GM12864 (cell line): ENCODE measurements around the gene LGI2.

Experiments used
- DNase-seq: peaks from one replicate; pipeline ENCODE4 v3.0.0-alpha.2; 2011; ENCODE audit warnings: low read depth
- H3K4me3 ChIP-seq: 2 replicates; pipeline ENCODE4 v1.5.1; 2011; ENCODE audit warnings: mild to moderate bottlenecking, low read depth, low read length, control low read depth
- TF ChIP-seq, protein P1 (sequence below): IDR thresholded peaks from 2 replicates; pipeline ENCODE4 v1.5.1; 2011; ENCODE audit warnings: low read depth, mild to moderate bottlenecking, moderate library complexity, low read length, control low read depth, inconsistent platforms; ENCODE audit errors: missing control alignments

Gene LGI2

DNA sequence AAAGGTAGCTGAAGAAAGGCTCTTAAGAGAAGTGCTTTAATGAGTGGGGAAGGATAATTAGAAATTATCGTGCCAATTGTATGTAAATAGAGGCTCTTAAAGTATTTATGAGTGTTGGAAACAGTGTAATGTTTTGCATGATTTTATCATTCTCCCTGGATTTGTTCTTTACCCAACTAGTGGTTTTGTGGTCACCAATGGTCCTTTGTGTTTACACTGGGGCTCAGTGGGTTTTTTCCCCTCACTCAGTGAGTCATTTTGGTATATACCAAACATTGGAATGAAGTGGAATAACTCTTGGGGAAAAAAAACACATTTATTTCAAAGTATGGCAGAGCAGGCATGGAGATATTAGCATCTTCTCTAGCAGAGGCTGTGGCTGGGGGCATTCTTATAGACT, 20.8 kb upstream of the LGI2 start:
- TF ChIP-seq, protein P1, sequence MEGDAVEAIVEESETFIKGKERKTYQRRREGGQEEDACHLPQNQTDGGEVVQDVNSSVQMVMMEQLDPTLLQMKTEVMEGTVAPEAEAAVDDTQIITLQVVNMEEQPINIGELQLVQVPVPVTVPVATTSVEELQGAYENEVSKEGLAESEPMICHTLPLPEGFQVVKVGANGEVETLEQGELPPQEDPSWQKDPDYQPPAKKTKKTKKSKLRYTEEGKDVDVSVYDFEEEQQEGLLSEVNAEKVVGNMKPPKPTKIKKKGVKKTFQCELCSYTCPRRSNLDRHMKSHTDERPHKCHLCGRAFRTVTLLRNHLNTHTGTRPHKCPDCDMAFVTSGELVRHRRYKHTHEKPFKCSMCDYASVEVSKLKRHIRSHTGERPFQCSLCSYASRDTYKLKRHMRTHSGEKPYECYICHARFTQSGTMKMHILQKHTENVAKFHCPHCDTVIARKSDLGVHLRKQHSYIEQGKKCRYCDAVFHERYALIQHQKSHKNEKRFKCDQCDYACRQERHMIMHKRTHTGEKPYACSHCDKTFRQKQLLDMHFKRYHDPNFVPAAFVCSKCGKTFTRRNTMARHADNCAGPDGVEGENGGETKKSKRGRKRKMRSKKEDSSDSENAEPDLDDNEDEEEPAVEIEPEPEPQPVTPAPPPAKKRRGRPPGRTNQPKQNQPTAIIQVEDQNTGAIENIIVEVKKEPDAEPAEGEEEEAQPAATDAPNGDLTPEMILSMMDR = no peak
- DNase-seq = no peak
- no peak overlapping the region for H3K4me3 ChIP-seq

DNA sequence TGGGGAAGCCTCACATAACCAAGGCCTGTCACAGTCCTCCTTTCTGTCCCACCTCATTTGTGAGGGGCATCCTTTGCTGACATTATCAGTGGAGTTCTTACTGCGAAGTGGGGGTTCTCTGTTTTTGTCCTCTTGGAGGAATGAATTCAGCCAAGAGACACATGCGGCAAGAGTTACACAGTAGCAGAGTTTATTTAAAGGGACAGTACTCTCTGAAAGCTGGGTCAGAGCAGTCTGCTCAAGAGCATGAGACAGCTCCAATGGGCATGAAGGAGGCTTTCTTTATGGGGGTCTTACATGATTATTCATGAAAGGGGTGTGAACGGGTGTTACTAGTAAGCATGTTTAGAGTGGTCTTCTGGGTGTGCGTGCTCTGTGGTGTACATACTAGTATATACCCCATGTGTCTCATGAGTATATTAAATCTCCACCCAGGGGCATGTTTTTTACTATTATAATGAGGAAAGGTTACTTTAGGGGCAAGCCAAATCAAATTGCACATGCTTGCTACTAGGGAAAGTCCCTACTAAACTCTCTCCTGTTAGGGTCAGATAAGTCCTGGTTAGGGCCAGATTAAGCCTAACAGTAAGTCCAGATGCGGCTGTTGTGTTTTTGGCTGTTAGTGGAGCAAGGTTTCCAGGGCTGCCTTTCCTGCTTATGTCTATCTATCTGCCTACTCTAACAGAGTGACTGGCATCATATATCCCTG, 19.8 kb upstream of the LGI2 start:
- DNase-seq = no peak
- TF ChIP-seq, protein P1 = no peak
- no peak overlapping the region for H3K4me3 ChIP-seq

DNA sequence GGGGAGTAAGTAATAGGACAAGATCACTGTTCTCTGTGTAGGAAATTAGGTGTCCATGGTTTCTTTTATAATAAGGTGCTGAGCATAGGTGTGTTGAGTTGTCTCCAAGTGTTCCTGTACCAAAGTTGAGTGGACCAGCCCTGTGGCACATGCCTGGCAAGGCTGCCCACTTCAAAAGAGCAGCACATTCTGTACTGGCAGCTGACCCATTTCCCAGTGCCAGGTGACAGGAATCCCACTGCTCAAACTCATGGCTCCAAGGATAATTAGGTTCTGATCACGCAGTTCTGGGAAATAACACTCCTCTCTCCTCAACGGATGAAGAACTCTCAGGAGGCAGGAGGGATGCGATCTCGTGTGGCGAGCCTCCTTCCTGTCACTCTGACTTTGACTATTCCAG, 12.8 kb upstream of the LGI2 start:
- H3K4me3 ChIP-seq = no peak overlapping the region
- no peak for DNase-seq
- TF ChIP-seq, protein P1 = no peak

DNA sequence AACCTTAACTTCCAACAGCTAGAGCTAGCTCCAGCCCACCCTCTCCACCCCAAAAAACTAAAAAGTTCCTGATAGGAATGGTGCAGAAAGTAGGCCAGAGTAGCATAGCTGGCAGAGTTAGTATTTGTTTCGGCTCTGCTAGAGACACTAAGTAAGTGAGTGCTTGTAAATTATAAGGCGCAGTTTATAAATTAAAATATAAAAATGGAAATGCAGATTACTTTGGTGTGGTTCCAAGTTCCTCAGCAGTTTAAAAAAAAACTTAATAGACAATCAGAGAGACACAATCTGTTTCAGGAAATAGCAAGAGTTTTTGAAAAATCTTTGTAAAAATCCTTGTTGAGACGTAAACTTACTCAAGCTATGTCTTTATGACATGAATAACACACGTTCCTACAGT, 2.8 kb upstream of the LGI2 start:
- DNase-seq = no peak
- H3K4me3 ChIP-seq = no peak overlapping the region
- TF ChIP-seq, protein P1 = no peak

DNA sequence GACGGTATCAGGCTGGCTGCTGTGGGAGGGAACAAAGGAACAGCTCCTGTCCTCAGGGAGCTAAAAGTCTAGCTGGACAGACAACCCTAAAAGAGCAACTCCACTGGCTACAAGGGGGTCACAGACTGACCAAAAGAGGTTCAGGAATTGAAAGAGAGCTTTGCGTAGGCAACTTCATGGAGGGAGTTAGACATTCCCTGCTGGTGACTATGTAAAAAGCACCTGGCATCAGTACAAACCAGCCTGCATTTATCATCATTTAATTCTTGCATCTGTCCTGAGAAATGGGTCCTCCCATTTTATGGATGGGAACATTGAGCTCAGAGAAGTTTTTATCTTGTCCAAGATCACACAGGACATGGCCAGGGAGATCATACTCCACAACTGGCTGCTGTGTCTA, 1.4 kb upstream of the LGI2 start:
- no peak overlapping the region for H3K4me3 ChIP-seq
- TF ChIP-seq, protein P1 = no peak
- no peak for DNase-seq

DNA sequence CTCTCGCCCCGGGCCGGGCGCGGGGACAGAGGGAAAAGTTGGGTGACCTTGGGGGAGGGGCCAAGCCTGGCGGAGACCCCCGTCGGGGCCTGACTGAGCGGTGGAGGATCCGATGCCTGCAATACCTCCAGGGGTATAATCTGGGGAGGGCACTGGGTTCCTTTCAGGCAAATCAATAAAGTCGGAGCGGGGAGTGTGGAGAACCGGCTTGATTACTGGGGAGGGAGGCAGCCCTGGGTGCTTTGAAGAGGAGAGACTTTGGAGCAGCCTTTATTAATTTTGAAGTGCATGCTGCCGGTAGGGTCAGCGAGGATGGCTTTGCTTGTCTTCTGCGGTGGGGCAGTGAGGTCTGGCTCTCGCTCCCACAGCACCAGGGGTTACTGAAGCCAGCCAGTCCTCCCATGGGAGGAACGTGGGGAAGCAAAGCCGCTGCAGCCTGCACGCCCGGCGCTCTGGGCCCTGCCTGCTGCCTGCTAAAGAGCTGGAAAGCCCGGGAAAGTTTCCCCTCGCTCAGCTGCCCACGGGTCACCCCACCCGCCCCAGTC, 403 bp upstream of the LGI2 start:
- TF ChIP-seq, protein P1 = no peak
- DNase-seq = no peak
- no peak overlapping the region for H3K4me3 ChIP-seq

DNA sequence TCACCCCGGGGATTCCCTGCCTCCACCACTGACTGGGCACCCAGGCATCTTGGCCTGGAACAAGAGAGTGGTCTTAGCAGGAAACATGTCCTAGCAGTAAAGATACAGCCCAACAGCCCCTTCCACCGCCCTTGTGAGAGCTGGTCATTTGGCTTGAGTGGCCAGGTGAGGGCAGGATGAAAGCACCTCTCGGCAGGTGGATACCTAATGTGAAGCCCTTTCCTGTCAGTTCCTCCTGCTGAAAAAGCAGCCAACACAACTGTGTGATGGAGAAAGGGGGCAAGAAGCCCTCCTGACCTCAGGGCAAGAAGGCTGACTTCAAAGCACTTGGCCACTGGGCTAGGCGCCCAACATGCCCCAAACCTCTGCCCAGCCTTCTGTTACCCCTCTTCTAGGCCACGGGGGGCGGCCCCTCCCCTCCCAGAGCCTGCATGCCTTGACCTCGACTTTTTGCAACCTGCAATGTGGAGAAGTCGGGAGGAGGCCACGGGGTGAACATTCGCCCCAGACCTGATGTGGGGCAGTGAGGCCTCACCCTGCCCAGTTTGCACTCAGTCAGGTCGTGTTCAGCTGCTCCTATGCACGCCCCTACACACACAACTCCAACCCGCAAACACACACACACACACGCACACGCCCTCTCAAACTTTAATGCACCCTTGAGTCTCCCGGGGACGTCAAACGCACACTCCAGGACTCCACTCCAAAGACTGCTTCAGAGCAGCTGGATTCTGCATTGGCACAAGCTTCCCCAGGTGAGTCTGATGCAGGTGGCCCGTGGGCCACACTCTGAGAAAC, 1.1 kb downstream of the LGI2 start:
- H3K4me3 ChIP-seq = no peak overlapping the region
- DNase-seq = no peak
- TF ChIP-seq, protein P1 = no peak
